Bone marrow (tissue), 2 donors: ENCODE data around the gene GDI2.

Experiments used
- DNase-seq, 2 donors: peaks; one replicate each; lab custom pipeline; 2025; lab: John Stamatoyannopoulos, UW

GDI2 gene

GRCh38 chr10:5741276-5741675, 72.0 kb downstream of the GDI2 start:
- DNase-seq: no peak

DNA sequence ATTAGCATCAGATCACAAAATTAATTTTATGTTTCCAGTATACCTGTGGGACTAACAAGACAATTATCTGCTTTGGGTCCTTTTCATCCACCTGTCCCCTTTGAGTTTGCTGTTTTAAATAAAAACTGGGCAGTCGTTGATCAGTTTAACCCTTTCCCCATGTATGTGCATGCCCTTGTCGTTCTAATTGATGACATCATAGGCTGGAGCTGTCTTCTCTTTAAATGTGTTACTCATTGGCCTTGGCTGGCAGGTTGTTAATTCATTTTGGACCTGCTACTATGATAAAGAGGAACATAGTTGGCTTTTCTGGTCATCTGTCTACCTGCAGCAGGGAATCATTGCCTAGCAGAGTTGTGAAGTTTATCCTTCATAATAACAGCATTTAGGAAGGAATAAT, 74.8 kb downstream of the GDI2 start:
- no peak for DNase-seq

- DNase-seq: no peak
Observed at GRCh38 chr10:5737352-5737751, 75.9 kb downstream of the GDI2 start.

DNA sequence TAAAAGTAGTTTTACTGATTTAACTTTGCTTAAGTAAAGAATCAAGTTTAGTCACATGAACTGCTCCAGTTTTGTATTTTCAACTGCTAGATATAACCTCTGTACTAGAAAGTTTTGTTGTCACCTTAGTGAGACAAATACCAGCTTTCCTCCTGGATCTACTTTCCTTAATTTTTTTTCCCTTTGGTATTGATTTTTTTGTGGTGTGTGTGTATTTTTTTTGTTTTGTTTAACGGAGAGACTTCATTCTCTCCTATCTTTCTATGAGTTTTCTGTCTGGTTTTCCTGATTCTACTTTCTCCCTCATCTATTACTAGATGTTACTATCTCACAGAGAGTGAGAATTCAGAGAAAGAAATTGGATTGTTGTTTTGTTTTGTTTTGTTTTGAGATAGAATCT, 76.6 kb downstream of the GDI2 start:
- DNase-seq: no peak

- no peak for DNase-seq
Observed at GRCh38 chr10:5735119-5735518, 78.1 kb downstream of the GDI2 start.

- DNase-seq: no peak
Observed at GRCh38 chr10:5732141-5732540, 81.1 kb downstream of the GDI2 start.

DNA sequence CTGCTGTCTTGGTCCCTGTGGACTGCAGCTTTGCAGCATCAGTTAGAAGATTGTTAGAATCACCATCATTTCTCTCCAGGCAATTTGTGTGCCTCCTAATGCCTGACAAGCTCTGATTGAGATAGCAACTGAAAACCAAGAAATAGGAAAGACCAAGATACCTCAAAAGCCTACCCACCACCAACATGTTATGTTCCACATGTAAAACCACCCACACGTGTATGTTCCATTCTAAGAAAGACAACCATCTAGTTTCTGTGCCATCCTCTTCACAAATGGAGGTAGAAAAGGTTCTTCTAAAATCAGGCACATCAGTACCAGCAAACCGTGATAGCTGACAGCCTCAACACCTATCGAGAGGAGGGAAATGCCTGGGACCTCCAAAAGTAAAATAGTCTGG, 81.7 kb downstream of the GDI2 start:
- no peak for DNase-seq

DNA sequence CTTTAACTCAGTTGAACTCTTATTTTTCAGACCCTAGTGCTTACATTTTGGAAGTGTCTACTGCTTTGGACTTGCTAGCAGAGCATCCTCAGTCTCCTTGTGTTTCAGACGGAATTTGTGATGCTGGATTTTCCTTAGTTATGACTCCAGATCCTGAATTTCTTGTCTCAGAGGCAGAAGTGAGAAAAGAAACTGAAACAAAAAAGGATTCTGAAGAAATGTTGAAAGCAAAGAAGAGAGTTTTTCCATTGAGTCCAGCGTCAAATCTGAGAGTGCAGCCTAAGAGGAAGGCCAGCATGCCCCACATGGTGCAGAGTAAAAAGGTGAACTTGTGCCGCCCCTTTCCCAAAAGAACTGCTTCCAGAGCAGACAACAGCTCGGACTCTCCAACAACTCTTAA, 82.5 kb downstream of the GDI2 start:
- no peak for DNase-seq

- DNase-seq: no peak
Observed at GRCh38 chr10:5723692-5724091, 89.5 kb downstream of the GDI2 start.

GRCh38 chr10:5720182-5720581, 93.1 kb downstream of the GDI2 start:
- no peak for DNase-seq

DNA sequence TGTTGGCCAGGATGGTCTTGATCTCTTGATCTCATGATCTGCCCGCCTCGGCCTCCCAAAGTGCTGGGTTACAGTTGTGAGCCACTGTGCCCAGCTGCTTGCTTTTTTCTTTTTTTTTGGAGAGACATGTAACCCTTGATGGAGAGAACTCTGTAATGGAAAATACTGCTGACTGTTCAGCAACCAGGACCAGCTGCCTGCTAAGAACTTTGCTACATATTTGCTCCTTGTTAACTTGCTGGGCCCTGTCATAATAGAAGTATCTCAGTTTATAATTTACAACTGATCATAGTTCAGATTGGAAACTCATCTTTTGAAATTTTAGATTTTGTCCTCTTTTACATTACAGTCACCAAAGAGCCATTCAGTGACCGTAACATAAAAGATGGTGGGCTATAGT, 93.7 kb downstream of the GDI2 start:
- no peak for DNase-seq
